Dendritic cell treated with granulocyte-macrophage colony-stimulating factor and Interleukin-4, amounts not matched to agents 40 ng/mL and 50 ng/mL, for 4 days (primary cell): Measurements from ENCODE around the gene PPP2R2D.

Source experiments
- H3K27ac Mint-ChIP-seq: one replicate; pipeline ENCODE4 v1.8.0; 2022; ENCODE audit warnings: mild to moderate bottlenecking, mixed read lengths
- H3K27me3 Mint-ChIP-seq: one replicate; pipeline ENCODE4 v1.8.0; 2022; ENCODE audit warnings: mild to moderate bottlenecking, mixed read lengths
- H3K36me3 Mint-ChIP-seq: one replicate; pipeline ENCODE4 v1.8.0; 2022; ENCODE audit warnings: low read depth, mixed read lengths
- H3K4me1 Mint-ChIP-seq: one replicate; pipeline ENCODE4 v1.8.0; 2022; ENCODE audit warnings: low read depth, mixed read lengths
- H3K4me3 Mint-ChIP-seq: one replicate; pipeline ENCODE4 v1.8.0; 2022; ENCODE audit warnings: mild to moderate bottlenecking, moderate library complexity, mixed read lengths
- H3K9me3 Mint-ChIP-seq: one replicate; pipeline ENCODE4 v1.8.0; 2022; ENCODE audit warnings: mixed read lengths
- intact Hi-C: fragments of 100-400 bp; cut with micrococcal nuclease; formaldehyde crosslinking; loops from one replicate; pipeline ENCODE4 v1.15.0; 2022

Gene PPP2R2D

DNA sequence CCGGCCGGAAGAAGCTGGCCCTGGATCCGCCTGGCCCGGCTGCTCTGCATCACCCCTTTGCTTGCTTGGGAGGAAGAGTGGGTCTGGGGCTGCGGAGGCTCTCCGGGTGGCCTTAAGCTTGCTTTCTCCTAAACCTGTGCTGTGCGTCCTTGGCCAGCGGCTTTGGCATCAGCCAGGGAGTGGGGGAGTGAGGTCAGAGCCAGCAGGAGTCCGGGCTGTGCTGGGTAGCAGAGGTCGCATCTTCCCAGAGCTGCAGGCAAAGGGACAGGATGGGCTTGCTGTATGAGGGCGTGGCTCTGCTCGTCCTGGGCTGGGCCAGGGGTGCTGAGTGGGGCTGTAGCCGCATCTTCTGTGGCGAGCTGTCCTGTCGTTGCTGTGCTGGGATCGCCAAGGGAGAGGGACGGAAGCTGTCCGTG lies 59.8 kb downstream of the PPP2R2D start:
- Mint-ChIP-seq H3K9me3 (no peaks in the 10 kb centered on the region), H3K4me1 (no peaks in the 10 kb centered on the region), H3K27me3 (no peaks in the 10 kb centered on the region), H3K27ac (no peak overlapping the region), H3K4me3 (no peak overlapping the region), H3K36me3 (peaks cover 83% of the 10 kb centered on the region)
- intact Hi-C loops: no loop called here

DNA sequence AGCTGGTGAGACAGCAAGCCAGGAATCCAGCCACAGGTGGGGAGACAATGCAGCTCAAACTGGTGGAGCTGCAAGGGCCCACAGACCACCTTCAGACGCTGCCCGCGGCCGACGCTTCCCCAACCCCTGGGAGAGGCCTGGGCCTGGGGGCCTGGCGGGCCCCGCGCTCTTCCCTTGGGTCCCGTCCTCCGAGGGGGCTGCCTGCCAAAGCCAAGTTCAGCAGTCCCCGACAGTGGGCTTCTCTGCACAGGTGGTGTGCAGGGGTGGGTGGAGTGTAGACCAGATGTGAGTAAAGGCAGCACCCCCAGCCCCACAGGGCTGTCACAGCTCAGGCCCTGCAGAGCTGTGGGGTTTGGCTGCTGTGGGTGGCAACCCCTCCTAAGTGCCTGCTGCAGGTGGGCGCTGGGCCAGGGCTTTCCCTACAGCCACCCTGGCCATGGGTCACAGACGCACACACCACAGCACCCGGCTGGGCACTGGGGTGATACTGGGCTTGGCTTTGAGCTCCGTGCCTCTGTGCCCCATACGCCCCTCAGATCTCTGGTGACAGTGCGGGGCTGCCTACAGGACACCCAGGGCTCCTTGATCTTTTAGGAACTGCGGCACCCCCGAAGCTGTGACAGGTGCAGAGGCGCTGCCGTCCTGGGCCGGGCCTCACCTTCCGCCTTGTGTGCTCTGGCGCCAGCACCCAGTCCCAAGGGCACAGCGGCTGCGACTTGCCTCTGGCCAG lies 60.4 kb downstream of the PPP2R2D start:
- peaks cover 83% of the 10 kb centered on the region for H3K36me3 Mint-ChIP-seq
- no peak overlapping the region for H3K4me3 Mint-ChIP-seq
- H3K9me3 Mint-ChIP-seq: no peaks in the 10 kb centered on the region
- no peak overlapping the region for H3K27ac Mint-ChIP-seq
- H3K4me1 Mint-ChIP-seq: no peaks in the 10 kb centered on the region
- no peaks in the 10 kb centered on the region for H3K27me3 Mint-ChIP-seq
- intact Hi-C loops: no loop called here

DNA sequence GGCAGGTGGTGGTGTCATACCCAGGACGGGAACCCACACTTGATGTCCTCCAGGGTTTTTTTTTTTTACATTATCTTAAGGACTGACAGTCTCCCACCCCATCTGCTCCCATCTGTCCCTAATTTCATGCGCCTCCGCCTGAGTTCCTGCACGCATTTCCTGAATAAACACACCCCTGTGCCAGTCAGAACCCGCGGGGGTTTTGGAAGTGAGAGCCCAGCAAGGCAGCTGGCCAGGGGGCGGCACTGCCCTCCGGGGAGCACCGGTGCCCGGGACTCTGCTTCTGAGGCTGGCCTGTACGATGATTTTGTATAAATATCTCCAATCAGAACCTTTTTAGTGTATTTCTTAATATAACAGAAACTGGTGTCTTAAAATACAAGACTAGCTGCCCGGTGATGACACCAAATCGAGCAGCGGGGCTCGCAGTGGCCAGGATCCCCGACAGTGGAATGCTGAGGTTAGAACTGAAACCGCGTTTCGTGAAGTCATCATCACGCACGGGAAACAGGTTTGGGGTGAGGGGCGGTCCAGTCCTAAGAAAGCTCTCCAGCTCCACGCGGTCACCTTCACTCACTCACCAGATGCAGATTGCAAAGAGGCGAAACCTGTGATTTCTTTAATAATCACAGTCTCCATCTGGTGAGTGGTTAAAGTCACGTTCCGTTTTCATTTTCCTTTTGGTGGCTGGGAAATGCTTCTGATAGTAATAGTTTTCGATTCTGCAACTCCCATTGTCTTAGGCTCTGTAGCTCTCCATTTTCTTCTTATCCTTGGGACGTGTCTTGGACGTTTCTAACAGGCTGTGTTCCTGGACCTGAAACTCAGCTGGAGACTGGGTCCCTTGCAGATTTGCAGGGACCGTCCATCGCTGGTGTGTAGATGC lies 61.2 kb downstream of the PPP2R2D start:
- intact Hi-C loops: no loop called here
- Mint-ChIP-seq H3K4me1 (no peaks in the 10 kb centered on the region), H3K36me3 (peaks cover 83% of the 10 kb centered on the region), H3K4me3 (peak overlapping the region; percentile 11), H3K9me3 (no peaks in the 10 kb centered on the region), H3K27me3 (no peaks in the 10 kb centered on the region), H3K27ac (no peak overlapping the region)

DNA sequence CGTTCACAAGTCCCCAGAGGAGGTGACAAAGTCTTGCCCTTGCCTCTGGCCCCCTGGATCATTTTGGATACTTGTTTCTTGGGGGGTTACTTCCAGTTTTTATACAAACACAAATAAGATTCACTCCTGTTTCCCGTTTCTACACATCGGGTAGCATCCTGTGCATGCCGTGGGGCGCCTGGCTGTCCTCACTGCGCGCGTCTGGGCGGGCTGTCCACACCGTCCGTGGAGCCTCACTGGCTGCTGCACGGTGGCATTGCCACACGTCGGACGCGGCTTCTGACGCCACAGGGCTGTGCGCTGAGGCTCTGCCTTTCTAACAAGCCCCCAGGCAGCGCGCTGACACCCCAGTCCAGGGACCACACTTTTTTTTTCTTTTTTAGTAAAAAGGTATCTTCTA lies 62.5 kb downstream of the PPP2R2D start:
- Mint-ChIP-seq H3K27me3 (no peaks in the 10 kb centered on the region), H3K4me3 (no peak overlapping the region), H3K27ac (no peak overlapping the region), H3K4me1 (no peaks in the 10 kb centered on the region), H3K9me3 (no peaks in the 10 kb centered on the region), H3K36me3 (peaks cover 80% of the 10 kb centered on the region)
- intact Hi-C loops: no loop called here

DNA sequence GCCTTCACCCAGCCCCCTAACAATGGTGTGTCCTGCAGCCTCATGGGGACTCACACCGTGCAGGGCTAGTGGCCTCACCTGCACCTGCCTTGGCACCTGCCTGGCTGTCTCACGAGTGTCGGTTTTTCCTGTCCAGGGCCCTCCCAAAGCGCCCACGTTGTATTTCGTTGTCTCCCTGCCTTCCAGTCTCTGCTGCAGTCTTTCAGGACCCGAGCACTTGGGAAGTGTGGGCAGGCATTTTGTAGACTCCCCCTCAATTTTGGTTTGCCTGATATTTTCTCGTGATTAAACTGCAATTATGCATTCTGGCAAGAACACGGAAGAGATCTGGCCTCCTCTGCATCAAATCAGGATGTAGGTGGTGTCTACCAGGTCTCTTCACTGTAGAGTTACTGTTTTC lies 63.0 kb downstream of the PPP2R2D start:
- intact Hi-C loops: no loop called here
- Mint-ChIP-seq H3K9me3 (no peaks in the 10 kb centered on the region), H3K4me1 (no peaks in the 10 kb centered on the region), H3K27me3 (no peaks in the 10 kb centered on the region), H3K36me3 (peaks cover 80% of the 10 kb centered on the region), H3K27ac (no peak overlapping the region), H3K4me3 (no peak overlapping the region)

DNA sequence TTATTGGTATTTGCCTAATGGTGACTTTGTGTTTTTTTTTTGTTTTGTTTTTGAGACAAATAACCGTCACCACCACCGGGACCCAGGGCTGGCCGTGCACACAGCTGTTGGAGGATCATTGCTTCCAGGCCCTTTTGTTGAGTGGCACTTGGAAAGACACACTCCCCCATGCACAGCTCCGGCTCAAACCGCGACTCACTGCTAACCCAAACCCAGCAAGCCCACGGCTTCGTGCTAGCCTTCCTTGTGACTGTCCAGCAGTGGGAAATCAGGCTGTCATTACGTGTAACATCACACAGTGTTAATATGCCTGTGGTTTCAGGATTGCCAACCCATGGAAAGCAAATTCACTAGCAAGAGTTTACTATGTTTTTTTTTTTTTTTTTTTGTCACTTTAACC lies 63.5 kb downstream of the PPP2R2D start:
- H3K36me3 Mint-ChIP-seq: peaks cover 80% of the 10 kb centered on the region
- no peak overlapping the region for H3K27ac Mint-ChIP-seq
- H3K4me3 Mint-ChIP-seq: no peak overlapping the region
- intact Hi-C loops: no loop called here
- no peaks in the 10 kb centered on the region for H3K27me3 Mint-ChIP-seq
- H3K4me1 Mint-ChIP-seq: no peaks in the 10 kb centered on the region
- no peaks in the 10 kb centered on the region for H3K9me3 Mint-ChIP-seq

DNA sequence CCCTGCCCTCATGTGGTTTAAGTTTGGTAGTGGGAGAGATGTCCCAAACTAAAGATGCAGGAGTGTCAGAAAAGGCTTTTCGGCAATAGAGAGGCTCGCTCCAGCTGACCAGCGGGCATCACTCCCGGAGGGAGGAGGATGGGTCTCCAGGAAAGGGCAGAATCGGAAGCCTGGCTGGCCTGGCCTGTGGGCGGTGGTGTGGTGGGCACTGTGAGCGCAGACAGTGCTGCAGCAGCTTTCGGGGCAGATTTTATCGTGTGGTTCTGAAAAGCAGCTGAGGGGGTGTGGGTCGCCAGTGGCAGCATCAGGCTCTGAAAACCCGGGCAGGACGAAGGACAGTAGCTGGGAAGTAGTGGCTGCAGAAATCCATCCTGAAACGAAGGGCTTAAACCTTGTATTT lies 68.1 kb downstream of the PPP2R2D start:
- Mint-ChIP-seq H3K27me3 (no peaks in the 10 kb centered on the region), H3K4me3 (no peak overlapping the region), H3K9me3 (no peaks in the 10 kb centered on the region), H3K36me3 (peaks cover 92% of the 10 kb centered on the region), H3K4me1 (peaks cover 6% of the 10 kb centered on the region), H3K27ac (no peak overlapping the region)
- intact Hi-C loops: no loop called here

DNA sequence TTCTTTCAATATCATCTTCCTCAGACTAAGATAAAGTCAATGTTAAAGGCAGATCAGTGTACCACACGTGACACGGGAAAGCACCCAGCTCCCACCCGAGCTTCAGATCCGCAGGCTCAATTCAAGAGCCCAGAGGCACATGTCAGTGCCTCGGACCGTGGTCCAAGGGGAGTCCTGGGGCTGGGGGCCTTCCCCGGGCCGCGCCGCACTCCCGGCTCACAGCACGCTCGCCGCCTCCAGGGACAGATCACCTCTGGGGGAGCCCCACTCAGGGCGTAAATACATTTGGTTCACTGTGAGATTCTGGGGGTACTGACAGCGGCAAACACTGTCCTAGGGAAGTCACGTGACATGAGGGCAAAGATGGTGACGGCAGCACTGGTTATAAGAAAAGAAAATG lies 70.1 kb downstream of the PPP2R2D start:
- intact Hi-C loops: no loop called here
- Mint-ChIP-seq H3K9me3 (no peaks in the 10 kb centered on the region), H3K36me3 (peaks cover 91% of the 10 kb centered on the region), H3K27me3 (no peaks in the 10 kb centered on the region), H3K4me1 (peaks cover 6% of the 10 kb centered on the region), H3K4me3 (no peak overlapping the region), H3K27ac (no peak overlapping the region)

DNA sequence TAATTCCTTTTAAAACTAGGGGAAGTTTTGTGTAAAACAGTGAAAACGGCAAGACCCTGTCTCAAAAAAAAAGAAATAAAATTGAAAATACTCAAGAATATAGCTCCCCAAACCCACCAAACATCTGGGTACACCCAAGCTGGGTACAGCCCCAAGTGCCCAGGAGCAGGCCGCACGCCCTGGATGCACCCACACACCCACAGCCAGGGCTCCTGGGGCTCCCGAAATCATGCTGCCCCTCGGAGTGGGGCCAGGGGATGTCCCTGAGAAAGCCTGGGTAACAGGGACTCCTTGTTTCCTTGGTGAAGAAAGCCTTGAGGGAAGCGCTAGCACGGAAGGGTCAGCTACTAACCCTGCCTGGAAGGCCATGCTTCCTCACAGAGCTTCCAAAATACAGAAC lies 70.8 kb downstream of the PPP2R2D start:
- H3K27ac Mint-ChIP-seq: no peak overlapping the region
- no peak overlapping the region for H3K4me3 Mint-ChIP-seq
- H3K4me1 Mint-ChIP-seq: peaks cover 6% of the 10 kb centered on the region
- H3K27me3 Mint-ChIP-seq: no peaks in the 10 kb centered on the region
- no peaks in the 10 kb centered on the region for H3K9me3 Mint-ChIP-seq
- peaks cover 89% of the 10 kb centered on the region for H3K36me3 Mint-ChIP-seq
- intact Hi-C loops: no loop called here

DNA sequence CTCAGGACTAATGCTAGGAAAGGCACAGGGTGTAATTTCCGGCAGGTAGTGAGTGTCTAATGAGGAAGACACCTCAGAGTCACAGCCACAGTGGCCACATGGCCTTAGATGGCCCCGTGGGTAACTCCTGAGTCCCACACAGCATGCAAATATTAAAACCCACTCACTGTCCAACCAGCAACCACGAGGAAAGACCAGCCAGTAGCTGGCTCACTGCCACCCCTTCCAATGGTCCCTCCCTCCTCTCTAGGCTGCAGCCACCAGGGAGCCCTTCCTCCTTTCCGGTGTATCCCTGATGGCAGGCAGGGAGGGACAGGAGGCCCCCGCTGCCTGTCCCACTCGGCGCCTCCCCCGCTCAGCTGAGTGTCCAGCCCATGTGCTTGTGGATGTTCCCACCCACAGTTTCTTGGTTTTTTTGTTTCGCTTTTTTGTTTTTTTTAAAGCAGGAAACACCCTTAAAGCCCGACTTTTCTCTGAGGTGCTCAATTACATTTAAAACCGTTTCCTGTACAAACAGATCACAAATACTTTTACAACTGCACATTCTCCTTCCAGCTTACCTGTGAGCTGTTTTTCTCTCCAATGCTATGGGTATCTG lies 71.8 kb downstream of the PPP2R2D start:
- intact Hi-C loops: no loop called here

DNA sequence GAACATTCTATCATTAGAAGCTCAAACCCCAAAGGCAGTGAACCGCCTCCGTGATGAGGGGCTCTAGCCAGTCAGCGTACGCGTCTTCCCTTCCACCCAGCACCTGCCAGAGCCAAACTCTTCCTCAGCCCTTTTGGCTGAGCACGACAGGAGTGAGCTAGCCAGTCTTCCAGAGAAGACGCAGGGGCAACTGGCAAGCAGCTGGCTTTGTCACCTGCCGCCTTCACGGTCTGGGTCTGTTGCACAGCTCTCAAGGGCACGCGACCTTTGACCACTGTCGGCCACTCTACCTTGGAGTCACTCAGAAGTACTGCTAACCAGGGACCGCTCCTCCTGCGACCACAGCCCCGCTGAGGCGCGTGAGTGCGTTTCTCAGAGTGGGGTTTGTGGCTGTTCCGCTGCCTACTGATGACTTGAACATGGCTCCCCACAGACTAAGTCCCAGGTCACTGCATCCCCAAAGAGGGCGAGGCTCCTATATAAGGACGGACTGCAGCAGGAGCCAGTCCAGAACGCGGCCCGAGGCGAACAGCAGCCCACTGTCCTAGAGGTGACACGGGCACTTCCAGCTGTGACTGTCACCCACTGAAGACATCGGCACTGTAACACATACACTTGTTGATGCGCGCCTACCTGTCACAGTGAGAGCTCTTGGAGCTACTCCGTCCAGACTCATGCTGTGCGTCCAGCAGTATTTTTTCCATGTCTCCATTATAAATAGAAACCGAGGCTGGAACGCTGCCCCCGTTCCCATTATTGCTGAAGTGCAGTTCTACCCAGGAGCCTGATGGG lies 72.5 kb downstream of the PPP2R2D start:
- no peak overlapping the region for H3K27ac Mint-ChIP-seq
- H3K27me3 Mint-ChIP-seq: peaks cover 5% of the 10 kb centered on the region
- H3K36me3 Mint-ChIP-seq: peaks cover 91% of the 10 kb centered on the region
- H3K4me3 Mint-ChIP-seq: no peak overlapping the region
- no peaks in the 10 kb centered on the region for H3K9me3 Mint-ChIP-seq
- peaks cover 12% of the 10 kb centered on the region for H3K4me1 Mint-ChIP-seq
- intact Hi-C loops: no loop called here

More for the DNA sequence above, 71.8 kb downstream of the PPP2R2D start:
- peaks cover 88% of the 10 kb centered on the region for H3K36me3 Mint-ChIP-seq
- H3K27ac Mint-ChIP-seq: no peak overlapping the region
- H3K27me3 Mint-ChIP-seq: no peaks in the 10 kb centered on the region
- no peaks in the 10 kb centered on the region for H3K9me3 Mint-ChIP-seq
- H3K4me1 Mint-ChIP-seq: peaks cover 6% of the 10 kb centered on the region
- H3K4me3 Mint-ChIP-seq: no peak overlapping the region

DNA sequence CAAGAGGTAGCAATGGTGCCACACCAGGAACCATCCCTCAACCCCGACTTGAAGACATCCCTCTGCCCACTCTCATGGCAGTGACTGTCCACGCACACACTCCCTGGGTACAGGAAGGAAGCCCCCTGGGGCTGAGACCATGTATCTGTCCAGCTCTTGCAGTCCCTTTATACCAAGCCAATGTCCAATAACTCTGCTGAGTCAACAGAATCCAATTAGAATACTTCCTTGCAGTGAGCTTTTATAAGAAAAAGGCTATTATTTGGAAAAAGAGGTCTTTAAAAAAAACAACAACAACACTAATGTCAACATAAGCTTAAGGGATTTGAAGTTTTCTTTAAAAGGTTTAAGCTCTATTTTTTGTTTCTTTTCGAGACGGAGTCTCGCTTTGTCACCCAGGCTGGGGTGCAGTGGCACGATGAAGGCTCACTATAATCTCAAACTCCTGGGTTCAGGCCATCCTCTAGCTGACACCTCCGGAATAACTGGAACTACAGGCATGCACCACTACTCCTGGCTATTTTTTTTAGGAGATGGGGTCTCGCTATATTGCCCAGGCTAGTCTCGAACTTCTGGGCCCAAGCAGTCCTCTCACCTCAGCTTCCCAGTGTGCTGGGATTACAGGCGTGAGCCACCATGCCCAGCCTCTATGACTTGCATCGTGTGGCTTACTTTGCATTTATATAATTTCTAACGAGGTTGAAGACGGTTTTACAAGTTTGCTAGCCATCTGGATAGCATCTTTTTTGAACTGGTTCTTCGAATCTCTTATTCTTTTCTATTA lies 73.4 kb downstream of the PPP2R2D start:
- no peak overlapping the region for H3K4me3 Mint-ChIP-seq
- no peak overlapping the region for H3K27ac Mint-ChIP-seq
- H3K4me1 Mint-ChIP-seq: peaks cover 15% of the 10 kb centered on the region
- peaks cover 84% of the 10 kb centered on the region for H3K36me3 Mint-ChIP-seq
- intact Hi-C loops: no loop called here
- peaks cover 12% of the 10 kb centered on the region for H3K27me3 Mint-ChIP-seq
- H3K9me3 Mint-ChIP-seq: no peaks in the 10 kb centered on the region

DNA sequence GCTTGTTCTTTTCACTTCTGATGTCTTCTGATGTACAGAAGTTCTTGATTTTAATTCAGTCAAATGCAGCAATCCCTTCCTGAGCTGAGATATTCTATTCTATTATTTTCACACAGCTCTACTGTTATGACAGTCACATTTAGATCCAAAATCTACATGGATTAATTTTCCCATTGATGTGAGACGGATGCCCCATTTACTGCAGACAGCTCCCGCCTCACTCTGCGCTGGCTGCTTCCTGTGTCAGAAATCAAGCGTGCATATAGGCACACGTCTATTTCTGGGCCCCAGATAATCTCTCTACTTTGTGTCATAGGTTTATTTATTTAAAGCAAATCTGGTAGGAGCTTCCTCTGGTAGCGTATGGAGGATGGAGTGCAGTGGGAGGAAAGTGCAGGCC lies 74.2 kb downstream of the PPP2R2D start:
- H3K36me3 Mint-ChIP-seq: peaks cover 76% of the 10 kb centered on the region
- peaks cover 20% of the 10 kb centered on the region for H3K27me3 Mint-ChIP-seq
- no peak overlapping the region for H3K4me3 Mint-ChIP-seq
- intact Hi-C loops: no loop called here
- no peak overlapping the region for H3K27ac Mint-ChIP-seq
- no peaks in the 10 kb centered on the region for H3K9me3 Mint-ChIP-seq
- H3K4me1 Mint-ChIP-seq: peaks cover 23% of the 10 kb centered on the region
